ENCODE results near the gene ITPR1.

- TF ChIP-seq CTCF (IDR thresholded peaks at IDR 0.05) (no peak), POLR2A (IDR thresholded peaks at IDR 0.05) (no peak)
Measured at GRCh38 chr3:4719046-4719501, 225.9 kb downstream of the ITPR1 start.

Data from thyroid gland (tissue), 4 donors.